Measurements from ENCODE around the gene PHF3.

Gene PHF3

GRCh38 chr6:63764318-63764916 lies 128.8 kb downstream of the PHF3 start:
- DNase-seq (ENCODE audit: low read depth in 3 of 3), result no peak

Data from stimulated activated CD4-positive, alpha-beta T cell treated with anti-CD3 and anti-CD28 coated beads, TNF-alpha, amount 100 ng/mL, for 24 hours (primary cell).